HepG2 (cell line): ENCODE measurements around the gene HLA-DPA1. TPM values are rescaled to one million over a fixed set of nuclear protein-coding genes. Genes with fewer than 3 reads are reported as not detected.

ENCODE experiments used
- ATAC-seq: fragments of 200-7000 bp; cut with Tn5 transposase; 3 replicates; pipeline ENCODE4 v1.9.1; 2020; ENCODE audit warnings: mild to moderate bottlenecking, moderate library complexity
- BruUV-seq: library from RNA; stranded (reverse); fragments of 400-500 nt; replicated peaks from 2 replicates; lab custom pipeline; 2021; lab: Mats Ljungman, UMichigan
- CTCF ChIA-PET: fragments of 300-600 bp; formaldehyde crosslinking; extraction: SDS; loops from one replicate; lab custom pipeline; 2021; ENCODE audit warnings: low total read pairs, inconsistent platforms, low intra/inter-chr PET ratio; lab: Yijun Ruan, JAX
- POLR2A ChIA-PET: fragments of 350-600 bp; sonication (Branson Sonifier 250); formaldehyde crosslinking; loops from one replicate; lab custom pipeline; 2020; ENCODE audit warnings: antibody characterized with exemption, inconsistent platforms; lab: Yijun Ruan, JAX
- DNase-seq: peaks from one replicate; pipeline ENCODE4 v3.0.0-alpha.2; 2015; ENCODE audit warnings: low spot score
- FAIRE-seq: peaks from 3 replicates; lab custom pipeline; 2011; peaks lifted over from hg19 to GRCh38; lab: Jason Lieb, UNC
- H2AFZ ChIP-seq: one replicate; pipeline ENCODE4 v1.6.1; 2011; ENCODE audit warnings: low read length, inconsistent platforms
- H3K27ac ChIP-seq: fragments of 300-600 bp; 3 replicates; pipeline ENCODE4 v1.8.0; 2011; ENCODE audit warnings: mixed run types, mild to moderate bottlenecking, mixed read lengths, low read length, inconsistent platforms; ENCODE audit not compliant: insufficient read depth; ENCODE audit errors: extremely low read length
- H3K27me3 ChIP-seq, 2 experiments: fragments of 200-600 bp in 1 of 2; 2 replicates in 1 of 2; 3 replicates in 1 of 2; pipeline versions ENCODE4 v1.6.0 to v1.8.0; 2011; ENCODE audit warnings: low read length in 2 of 2, mild to moderate bottlenecking in 2 of 2, moderate library complexity in 2 of 2, inconsistent platforms in 1 of 2; ENCODE audit not compliant: insufficient read depth in 2 of 2, control insufficient read depth in 1 of 2
- H3K36me3 ChIP-seq, 2 experiments: fragments of 200-600 bp in 1 of 2; replicated peaks in 1 of 2; 2 replicates in 1 of 2; 3 replicates in 1 of 2; pipeline versions ENCODE4 v1.5.1 to v1.8.0; 2011; ENCODE audit warnings: low read length in 2 of 2, inconsistent platforms in 1 of 2; ENCODE audit not compliant: insufficient read depth in 2 of 2, control insufficient read depth in 1 of 2
- H3K4me1 ChIP-seq: 2 replicates; pipeline ENCODE4 v1.5.1; 2012; ENCODE audit warnings: low read length, inconsistent platforms; ENCODE audit not compliant: insufficient read depth
- H3K4me2 ChIP-seq: 2 replicates; pipeline ENCODE4 v1.6.0; 2011; ENCODE audit warnings: low read depth, low read length, inconsistent platforms
- H3K4me3 ChIP-seq, 3 experiments: fragments of 200-600 bp in 1 of 3; sonication (generic), shearing (Covaris generic) in 1 of 3; replicated peaks in 1 of 3; 2 replicates each; pipeline ENCODE4 v1.5.1; 2011 to 2016; ENCODE audit warnings: low read length in 3 of 3, inconsistent platforms in 2 of 3, low read depth in 2 of 3, mild to moderate bottlenecking in 2 of 3, control low read depth in 1 of 3, mixed read lengths in 1 of 3; ENCODE audit not compliant: insufficient read depth in 1 of 3
- H3K79me2 ChIP-seq: one replicate; pipeline ENCODE4 v1.6.1; 2011; ENCODE audit warnings: low read length, inconsistent platforms; ENCODE audit not compliant: insufficient read depth
- H3K9ac ChIP-seq: 2 replicates; pipeline ENCODE4 v1.6.0; 2011; ENCODE audit warnings: mild to moderate bottlenecking, low read depth, low read length, inconsistent platforms; ENCODE audit not compliant: insufficient read depth
- H3K9me3 ChIP-seq: 2 replicates; pipeline ENCODE4 v1.5.1; 2012; ENCODE audit warnings: mild to moderate bottlenecking, low read length
- H4K20me1 ChIP-seq: 2 replicates; pipeline ENCODE4 v1.6.0; 2011; ENCODE audit warnings: inconsistent platforms, mild to moderate bottlenecking, low read length, moderate library complexity; ENCODE audit not compliant: insufficient read depth
- TCF7 ChIP-seq: sonication (generic); IDR thresholded peaks from 2 replicates; pipeline ENCODE4 v1.6.1; 2016; ENCODE audit warnings: antibody characterized with exemption, low read depth
- ZNF276 ChIP-seq: sonication (generic); formaldehyde crosslinking; IDR thresholded peaks from 2 replicates; pipeline ENCODE4 v1.4.0; 2020; ENCODE audit warnings: mild to moderate bottlenecking, low read depth, missing genetic modification reagents
- ZNF510 ChIP-seq: sonication (generic); formaldehyde crosslinking; IDR thresholded peaks from 2 replicates; pipeline ENCODE4 v1.4.0; 2020; ENCODE audit warnings: low read depth, mild to moderate bottlenecking, missing genetic modification reagents
- ZNF644 ChIP-seq: IDR thresholded peaks from 2 replicates; pipeline ENCODE4 v1.6.1; 2016; ENCODE audit warnings: low read depth
- WGBS: methylation state at CpG from one replicate; pipeline ENCODE4 v1.1.6; 2017; ENCODE audit warnings: low lambda C conversion rate; 5-methylcytosine and 5-hydroxymethylcytosine counted together
- in situ Hi-C: cut with HindIII; loops from 2 replicates; pipeline ENCODE4 v1.10.0; 2017; ENCODE audit warnings: low pct_unique_long_range_greater_than_20kb; ENCODE audit not compliant: extremely low pct_ligation_motif_present
- intact Hi-C: fragments of 100-400 bp; cut with micrococcal nuclease; formaldehyde crosslinking; loops from one replicate; pipeline ENCODE4 v1.10.0; 2022; ENCODE audit not compliant: unreplicated experiment
- polyA plus RNA-seq, 8 experiments: library from polyadenylated mRNA; depleted of rRNA in 3 of 8; stranded (reverse) in 7 of 8; unstranded in 1 of 8; fragments of >200 nt; fragmentation: Illumina TruSeq in 4 of 8; extraction: Trizol in 4 of 8; gene quantifications; 2 replicates each; pipeline versions ENCODE4 v1.2.1 to v1.2.3, GENCODE V29; 2011 to 2016; ENCODE audit warnings: low read depth in 4 of 8, missing spikeins in 1 of 8, mixed read lengths in 1 of 8; ENCODE audit not compliant: insufficient read depth in 1 of 8
- total RNA-seq, 5 experiments: library from RNA; depleted of rRNA; stranded (reverse); fragments of >200 nt; fragmentation: Illumina TruSeq; extraction: Trizol; gene quantifications; 2 replicates each; pipeline ENCODE4 v1.2.3, GENCODE V29; 2016; ENCODE audit warnings: low read depth in 1 of 5
- TF ChIP-seq, protein P1 (sequence below): sonication (generic); formaldehyde crosslinking; IDR thresholded peaks from 2 replicates; pipeline ENCODE4 v1.8.1; 2022; ENCODE audit warnings: mild to moderate bottlenecking, missing genetic modification reagents

The HLA-DPA1 gene
- total and polyA plus RNA-seq, 2 of the 13 experiments (the other 11 are each of a cell fraction or from before 2014, with no cell fraction given) = not detected

GRCh38 chr6:33105916-33106871 lies 32.7 kb upstream of the HLA-DPA1 start:
- Histone ChIP-seq H3K4me1 (no peaks in the 10 kb centered on the region), H3K9ac (no peak overlapping the region), H2AFZ (no peak overlapping the region), H3K4me2 (no peak overlapping the region), H3K27me3 (peaks cover 0 to 11% of the 10 kb centered on the region in 2 experiments; a peak in 2 of 5 replicates), H3K27ac (no peak overlapping the region), H4K20me1 (no peaks in the 10 kb centered on the region)
- ATAC-seq (no peak), FAIRE-seq (no peak)
- WGBS = 20% methylated on average over 9 of the region's 9 CpGs
- POLR2A ChIA-PET = no interaction called here
- in situ Hi-C loops = no loop called here
- BruUV-seq = no TSS peak
- TF ChIP-seq, protein P1, sequence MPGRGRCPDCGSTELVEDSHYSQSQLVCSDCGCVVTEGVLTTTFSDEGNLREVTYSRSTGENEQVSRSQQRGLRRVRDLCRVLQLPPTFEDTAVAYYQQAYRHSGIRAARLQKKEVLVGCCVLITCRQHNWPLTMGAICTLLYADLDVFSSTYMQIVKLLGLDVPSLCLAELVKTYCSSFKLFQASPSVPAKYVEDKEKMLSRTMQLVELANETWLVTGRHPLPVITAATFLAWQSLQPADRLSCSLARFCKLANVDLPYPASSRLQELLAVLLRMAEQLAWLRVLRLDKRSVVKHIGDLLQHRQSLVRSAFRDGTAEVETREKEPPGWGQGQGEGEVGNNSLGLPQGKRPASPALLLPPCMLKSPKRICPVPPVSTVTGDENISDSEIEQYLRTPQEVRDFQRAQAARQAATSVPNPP (CRISPR knock-in tag) = no peak
- TF ChIP-seq ZNF644 (CRISPR knock-in tag) = no peak
- TF ChIP-seq ZNF276 = no peak
- no peak for TF ChIP-seq ZNF510
- TF ChIP-seq TCF7 = no peak
- TF ChIP-seq, all 625 proteins: peak for 0
- H3K9me3 ChIP-seq = peaks cover 11% of the 10 kb centered on the region; the same call in 1 of the 2 replicates
- intact Hi-C loops = no loop called here
- no peak overlapping the region for H3K4me3 ChIP-seq
- no peak for DNase-seq
- no peaks in the 10 kb centered on the region for H3K79me2 ChIP-seq
- CTCF ChIA-PET = no interaction called here
- no peaks in the 10 kb centered on the region for H3K36me3 ChIP-seq
